GM12878 (cell line): ENCODE measurements around the gene CEP250.

Source experiments
- POLR2AphosphoS5 ChIP-seq: IDR thresholded peaks from 2 replicates; pipeline ENCODE4 v1.6.1; 2011; ENCODE audit warnings: mild to moderate bottlenecking, low read length, inconsistent platforms
- TCF3 ChIP-seq: IDR thresholded peaks from 2 replicates; pipeline ENCODE4 v1.6.1; 2012; ENCODE audit warnings: low read depth, mild to moderate bottlenecking, low read length, borderline replicate concordance; ENCODE audit not compliant: insufficient read depth

- TF ChIP-seq POLR2AphosphoS5 (no peak), TCF3 (peak; percentile 86)
Measured at GRCh38 chr20:35502352-35502751, 47.0 kb downstream of the CEP250 start.
